K562 (cell line): Measurements from ENCODE around the gene POLR3A. TPM values are rescaled to one million over a fixed set of nuclear protein-coding genes. Genes with fewer than 3 reads are reported as not detected.

Experiments used
- ATAC-seq: fragments of 200-7000 bp; cut with Tn5 transposase; 3 replicates; pipeline ENCODE4 v1.9.1; 2020; ENCODE audit warnings: moderate library complexity
- BruUV-seq: library from RNA; stranded (reverse); fragments of 400-500 nt; replicated peaks from 2 replicates; lab custom pipeline; 2021; lab: Mats Ljungman, UMichigan
- CTCF ChIA-PET: fragments of 300-600 bp; formaldehyde crosslinking; extraction: SDS; loops from one replicate; lab custom pipeline; 2021; ENCODE audit warnings: low intra/inter-chr PET ratio; lab: Yijun Ruan, JAX
- POLR2A ChIA-PET: fragments of 300-600, 350-650 bp; sonication (Branson Sonifier 250); formaldehyde crosslinking; extraction: SDS; loops from one replicate; lab custom pipeline; 2021; ENCODE audit warnings: antibody characterized with exemption, inconsistent platforms; lab: Yijun Ruan, JAX
- DNase-seq, 4 experiments: peaks; one replicate each; pipeline versions ENCODE4 v3.0.0 to v3.0.0-alpha.2; 2011 to 2018; ENCODE audit warnings: low spot score in 3 of 4, mixed read lengths in 3 of 4; ENCODE audit errors: extremely low read depth in 1 of 4
- FAIRE-seq: peaks from 2 replicates; lab custom pipeline; 2011; peaks lifted over from hg19 to GRCh38; lab: Jason Lieb, UNC
- H2AFZ ChIP-seq: 2 replicates; pipeline ENCODE4 v1.6.0; 2011; ENCODE audit warnings: low read depth, low read length, control low read depth, inconsistent platforms
- H3K27ac ChIP-seq: fragments of 200-600 bp; 3 replicates; pipeline ENCODE4 v1.8.0; 2011; ENCODE audit warnings: low read depth, mild to moderate bottlenecking, control low read depth, inconsistent platforms, low read length, moderate library complexity, mixed read lengths; ENCODE audit errors: extremely low read depth
- H3K27me3 ChIP-seq, 2 experiments: fragments of 300-600 bp in 1 of 2; 2 replicates in 1 of 2; 3 replicates in 1 of 2; pipeline versions ENCODE4 v1.6.0 to v1.8.0; 2011; ENCODE audit warnings: inconsistent platforms in 2 of 2, low read length in 2 of 2, mild to moderate bottlenecking in 1 of 2, mixed read lengths in 1 of 2, moderate library complexity in 1 of 2; ENCODE audit not compliant: control insufficient read depth in 2 of 2, insufficient read depth in 2 of 2
- H3K36me3 ChIP-seq: fragments of 300-600 bp; 3 replicates; pipeline ENCODE4 v1.8.0; 2011; ENCODE audit warnings: mild to moderate bottlenecking, low read length, inconsistent platforms; ENCODE audit not compliant: control insufficient read depth, insufficient read depth
- H3K4me1 ChIP-seq, 2 experiments: fragments of 200-600 bp in 1 of 2; replicated peaks in 1 of 2; 2 replicates in 1 of 2; 3 replicates in 1 of 2; pipeline versions ENCODE4 v1.5.1 to v1.8.0; 2011; ENCODE audit warnings: inconsistent platforms in 2 of 2, low read length in 2 of 2, mild to moderate bottlenecking in 1 of 2, mixed read lengths in 1 of 2, moderate library complexity in 1 of 2; ENCODE audit not compliant: control insufficient read depth in 2 of 2, insufficient read depth in 2 of 2
- H3K4me2 ChIP-seq: 2 replicates; pipeline ENCODE4 v1.6.1; 2011; ENCODE audit warnings: low read length, control low read depth, inconsistent platforms, mixed read lengths; ENCODE audit not compliant: insufficient read depth
- H3K4me3 ChIP-seq: fragments of 200-600 bp; sonication (generic), shearing (Covaris generic); 2 replicates; pipeline ENCODE4 v1.5.1; 2016; ENCODE audit warnings: control low read depth, inconsistent platforms
- H3K79me2 ChIP-seq: fragments of 200-600 bp; 3 replicates; pipeline ENCODE4 v1.8.0; 2011; ENCODE audit warnings: low read length, inconsistent platforms; ENCODE audit not compliant: control insufficient read depth, insufficient read depth
- H3K9ac ChIP-seq, 2 experiments: 2 replicates each; pipeline versions ENCODE4 v1.6.0 to v1.6.1; 2011; ENCODE audit warnings: low read depth in 2 of 2, low read length in 2 of 2, control low read depth in 1 of 2, inconsistent platforms in 1 of 2, mild to moderate bottlenecking in 1 of 2, mixed read lengths in 1 of 2; ENCODE audit not compliant: insufficient read depth in 1 of 2
- H3K9me1 ChIP-seq: one replicate; pipeline ENCODE4 v1.6.0; 2011; ENCODE audit warnings: inconsistent platforms, mild to moderate bottlenecking, low read length, moderate library complexity; ENCODE audit not compliant: control insufficient read depth, insufficient read depth
- H3K9me3 ChIP-seq: replicated peaks from 2 replicates; pipeline ENCODE4 v1.5.1; 2011; ENCODE audit warnings: low read depth, low read length, inconsistent platforms; ENCODE audit not compliant: control insufficient read depth, insufficient read depth
- H4K20me1 ChIP-seq: replicated peaks from 2 replicates; pipeline ENCODE4 v1.6.1; 2011; ENCODE audit warnings: low read length, inconsistent platforms, mixed read lengths; ENCODE audit not compliant: control insufficient read depth, insufficient read depth
- CBFA2T3 ChIP-seq: fragments of 450-650 bp; IDR thresholded peaks from 2 replicates; pipeline ENCODE4 v1.6.1; 2017
- CC2D1A ChIP-seq: fragments of 450-650 bp; IDR thresholded peaks from 2 replicates; pipeline ENCODE4 v1.6.1; 2017; ENCODE audit warnings: mild to moderate bottlenecking
- E4F1 ChIP-seq: fragments of 250-450 bp; sonication (Bioruptor Pico); IDR thresholded peaks from 2 replicates; pipeline ENCODE4 v1.5.0; 2021; ENCODE audit warnings: mild to moderate bottlenecking, borderline replicate concordance
- GTF3C2 ChIP-seq: IDR thresholded peaks from 3 replicates; pipeline ENCODE4 v1.6.1; 2011; ENCODE audit warnings: borderline replicate concordance, mild to moderate bottlenecking, moderate library complexity; ENCODE audit not compliant: insufficient read length; ENCODE audit errors: extremely low read depth
- HMBOX1 ChIP-seq: sonication (generic); IDR thresholded peaks from 2 replicates; pipeline ENCODE4 v1.6.1; 2016
- NFE2L1 ChIP-seq: fragments of 450-650 bp; IDR thresholded peaks from 2 replicates; pipeline ENCODE4 v1.6.1; 2016; ENCODE audit warnings: missing genetic modification characterization, low read depth, mild to moderate bottlenecking, missing compliant biosample characterization, moderate library complexity, borderline replicate concordance
- NFIC ChIP-seq: fragments of 450-650 bp; IDR thresholded peaks from 2 replicates; pipeline ENCODE4 v1.6.1; 2017; ENCODE audit warnings: mild to moderate bottlenecking, inconsistent platforms
- SMARCA4 ChIP-seq: fragments of 450-650 bp; IDR thresholded peaks from 2 replicates; pipeline ENCODE4 v1.6.1; 2016
- SP1 ChIP-seq: sonication (generic); formaldehyde crosslinking; IDR thresholded peaks from 2 replicates; pipeline ENCODE4 v1.8.1; 2022; ENCODE audit warnings: mild to moderate bottlenecking, missing genetic modification reagents
- SUPT5H ChIP-seq: fragments of 450-650 bp; IDR thresholded peaks from 2 replicates; pipeline ENCODE4 v1.6.1; 2016
- TCFL5 ChIP-seq: fragments of 250-450 bp; sonication (Bioruptor Pico); conservative IDR thresholded peaks from 2 replicates; pipeline ENCODE4 v1.6.1; 2021; ENCODE audit warnings: mild to moderate bottlenecking, moderate library complexity, matching md5 sums
- WHSC1 ChIP-seq: IDR thresholded peaks from one replicate; pipeline ENCODE4 v1.6.1; 2012; ENCODE audit warnings: low read length, control low read depth, inconsistent platforms
- ZFP91 ChIP-seq: sonication (generic); formaldehyde crosslinking; IDR thresholded peaks from 2 replicates; pipeline ENCODE4 v1.8.0; 2022; ENCODE audit warnings: mild to moderate bottlenecking, missing genetic modification reagents
- ZNF174 ChIP-seq: fragments of 250-450 bp; sonication (Bioruptor Pico); IDR thresholded peaks from 2 replicates; pipeline ENCODE4 v1.4.0; 2020; ENCODE audit warnings: mild to moderate bottlenecking
- ZNF561 ChIP-seq: fragments of 450-650 bp; formaldehyde crosslinking; conservative IDR thresholded peaks from 2 replicates; pipeline ENCODE4 v1.4.0; 2020; ENCODE audit warnings: mild to moderate bottlenecking, moderate library complexity
- ZNF695 ChIP-seq: fragments of 450-650 bp; formaldehyde crosslinking; IDR thresholded peaks from 2 replicates; pipeline ENCODE4 v1.4.0; 2020; ENCODE audit warnings: mild to moderate bottlenecking, moderate library complexity
- ZNF696 ChIP-seq: fragments of 250-450 bp; sonication (Bioruptor Pico); conservative IDR thresholded peaks from 2 replicates; pipeline ENCODE4 v1.4.0; 2020; ENCODE audit warnings: mild to moderate bottlenecking, moderate library complexity
- WGBS: fragments of 100-300 bp; shearing (Covaris generic); methylation state at CpG from one replicate; pipeline ENCODE4 v1.1.6; 2016; ENCODE audit warnings: low coverage, mixed read lengths; ENCODE audit not compliant: insufficient coverage; ENCODE audit errors: missing lambda C conversion rate; 5-methylcytosine and 5-hydroxymethylcytosine counted together
- in situ Hi-C: fragments of 300-500 bp; cut with MboI; formaldehyde crosslinking; loops from 4 replicates; pipeline ENCODE4 v1.15.0; 2018; ENCODE audit warnings: inconsistent platforms, mixed read lengths
- intact Hi-C: fragments of 100-400 bp; cut with micrococcal nuclease; formaldehyde crosslinking; loops from 2 replicates; pipeline ENCODE4 v1.14.2; 2022
- polyA plus RNA-seq, 8 experiments: library from polyadenylated mRNA; depleted of rRNA in 4 of 8; stranded (reverse) in 5 of 8; unstranded in 3 of 8; fragments of >200 nt; fragmentation: Nextera tagmentation in 2 of 8; fragmentation: Illumina TruSeq in 1 of 8; extraction: Ambion mirVana in 2 of 8; extraction: Trizol in 1 of 8; gene quantifications; 2 replicates each; pipeline versions ENCODE4 v1.2.1 to v1.2.3, GENCODE V29; 2011 to 2014; ENCODE audit warnings: inconsistent platforms in 1 of 8, missing spikeins in 1 of 8
- total RNA-seq, 7 experiments: library from RNA; depleted of rRNA in 6 of 7; stranded (reverse); fragments of >200 nt in 6 of 7; fragmentation: Illumina TruSeq in 2 of 7; extraction: Trizol in 2 of 7; gene quantifications; 2 replicates each; pipeline versions ENCODE4 v1.2.1 to v1.2.3, GENCODE V29; 2011 to 2021; ENCODE audit warnings: low replicate concordance in 1 of 7

POLR3A gene
- total and polyA plus RNA-seq, 9 of the 15 experiments (the other 6 are each of a cell fraction or from before 2014, with no cell fraction given): 14.9 to 37.0 (median 26.7) TPM

GRCh38 chr10:78033387-78033636 is 4.0 kb upstream of the POLR3A start:
- H3K9me1 ChIP-seq: no peaks in the 10 kb centered on the region
- peaks cover 4% of the 10 kb centered on the region; the same call in 1 of the 2 replicates for H3K9me3 ChIP-seq
- peaks cover 34% of the 10 kb centered on the region for H4K20me1 ChIP-seq
- 0% methylated on average over 4 of the region's 4 CpGs for WGBS
- H3K4me3 ChIP-seq: peak overlapping the region; percentile 72
- peak overlapping the region; percentile 97 for H3K4me2 ChIP-seq
- BruUV-seq: no TSS peak
- ATAC-seq (no peak), DNase-seq (no peak), FAIRE-seq (no peak)
- peak overlapping the region; percentile 79 for H3K27ac ChIP-seq
- H3K79me2 ChIP-seq: peaks cover 58% of the 10 kb centered on the region
- H3K9ac ChIP-seq: peak overlapping the region in 1 of 2 experiments; percentile 95; a peak in 2 of 4 replicates
- peak overlapping the region; percentile 97 for H2AFZ ChIP-seq
- ChIA-PET POLR2A (interaction anchor here (0.6 to 1.6 kb wide), 6 partner anchors 10 to 854 kb away, joined by 3 to 23 read pairs (median 6); no protein-coding TSS in a partner anchor), CTCF (no interaction called here)
- H3K36me3 ChIP-seq: peaks cover 42% of the 10 kb centered on the region
- H3K4me1 ChIP-seq: peaks cover 15 to 33% of the 10 kb centered on the region in 2 experiments
- in situ Hi-C loops: loop anchor here (25.0 kb wide), 1 partner anchor 1154 kb away; no protein-coding TSS in a partner anchor
- H3K27me3 ChIP-seq: no peaks in the 10 kb centered on the region
- intact Hi-C loops: no loop called here
- TF ChIP-seq ZFP91 (CRISPR knock-in tag): no peak
- no peak for TF ChIP-seq ZNF695 (CRISPR knock-in tag)
- TF ChIP-seq CBFA2T3: no peak
- TF ChIP-seq ZNF561: no peak
- TF ChIP-seq NFIC: no peak
- no peak for TF ChIP-seq NFE2L1 (tag)
- no peak; the same call in 1 of the 2 replicates for TF ChIP-seq HMBOX1
- TF ChIP-seq ZNF696: no peak
- TF ChIP-seq CC2D1A: no peak
- no peak for TF ChIP-seq SUPT5H
- no peak for TF ChIP-seq ZNF174 (CRISPR knock-in tag)
- TF ChIP-seq SMARCA4: no peak
- no peak for TF ChIP-seq WHSC1
- TF ChIP-seq SP1 (CRISPR knock-in tag): no peak
- TF ChIP-seq TCFL5: 0 out of 2 replicates have a peak, but pooled peaks have one; percentile 26
- TF ChIP-seq E4F1: no peak
- TF ChIP-seq GTF3C2: no peak
